IMR-90 (cell line): Measurements from ENCODE around the gene NSUN6.

Experiments
- CEBPB ChIP-seq: IDR thresholded peaks from 2 replicates; pipeline ENCODE4 v1.6.1; 2012; ENCODE audit warnings: low read depth, low read length, improper control_type of control experiment
- FOS ChIP-seq: fragments of 150-350 bp; IDR thresholded peaks from 2 replicates; pipeline ENCODE4 v1.6.1; 2016; ENCODE audit warnings: low read depth, low read length
- MXI1 ChIP-seq: IDR thresholded peaks from 2 replicates; pipeline ENCODE4 v1.6.1; 2012; ENCODE audit warnings: low read depth, mild to moderate bottlenecking, low read length, moderate library complexity, borderline replicate concordance
- POLR2A ChIP-seq: IDR thresholded peaks from 2 replicates; pipeline ENCODE4 v1.6.1; 2012; ENCODE audit warnings: mild to moderate bottlenecking, low read depth, low read length
- RAD21 ChIP-seq: IDR thresholded peaks from 2 replicates; pipeline ENCODE4 v1.6.1; 2012; ENCODE audit warnings: low read length, improper control_type of control experiment
- TF ChIP-seq, protein P1 (sequence below): conservative IDR thresholded peaks from 2 replicates; pipeline ENCODE4 v1.5.1; 2012; ENCODE audit warnings: mild to moderate bottlenecking, low read depth, low read length, improper control_type of control experiment
- TF ChIP-seq, protein P2 (sequence below): fragments of 150-350 bp; IDR thresholded peaks from 2 replicates; pipeline ENCODE4 v1.6.1; 2016; ENCODE audit warnings: low read depth, mild to moderate bottlenecking, low read length, moderate library complexity, borderline replicate concordance

DNA sequence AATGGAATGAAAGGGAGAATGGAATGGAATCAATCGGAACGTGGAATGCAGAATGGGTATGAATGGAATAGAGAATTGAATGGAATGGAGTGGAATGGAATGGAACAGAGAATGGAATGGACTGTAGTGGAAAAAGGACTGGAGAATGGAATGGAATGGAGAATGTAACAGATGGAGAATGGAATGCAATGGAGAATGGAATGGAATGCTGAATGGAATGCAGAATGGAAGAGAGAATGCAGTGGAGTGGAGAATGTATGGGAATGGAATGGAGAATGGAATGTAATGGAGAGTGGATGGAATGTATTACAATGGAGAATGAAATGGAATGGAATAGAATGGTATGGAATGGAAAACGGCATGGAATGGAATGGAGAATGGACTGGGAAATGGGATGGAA lies 96.9 kb downstream of the NSUN6 start:
- TF ChIP-seq, protein P1, sequence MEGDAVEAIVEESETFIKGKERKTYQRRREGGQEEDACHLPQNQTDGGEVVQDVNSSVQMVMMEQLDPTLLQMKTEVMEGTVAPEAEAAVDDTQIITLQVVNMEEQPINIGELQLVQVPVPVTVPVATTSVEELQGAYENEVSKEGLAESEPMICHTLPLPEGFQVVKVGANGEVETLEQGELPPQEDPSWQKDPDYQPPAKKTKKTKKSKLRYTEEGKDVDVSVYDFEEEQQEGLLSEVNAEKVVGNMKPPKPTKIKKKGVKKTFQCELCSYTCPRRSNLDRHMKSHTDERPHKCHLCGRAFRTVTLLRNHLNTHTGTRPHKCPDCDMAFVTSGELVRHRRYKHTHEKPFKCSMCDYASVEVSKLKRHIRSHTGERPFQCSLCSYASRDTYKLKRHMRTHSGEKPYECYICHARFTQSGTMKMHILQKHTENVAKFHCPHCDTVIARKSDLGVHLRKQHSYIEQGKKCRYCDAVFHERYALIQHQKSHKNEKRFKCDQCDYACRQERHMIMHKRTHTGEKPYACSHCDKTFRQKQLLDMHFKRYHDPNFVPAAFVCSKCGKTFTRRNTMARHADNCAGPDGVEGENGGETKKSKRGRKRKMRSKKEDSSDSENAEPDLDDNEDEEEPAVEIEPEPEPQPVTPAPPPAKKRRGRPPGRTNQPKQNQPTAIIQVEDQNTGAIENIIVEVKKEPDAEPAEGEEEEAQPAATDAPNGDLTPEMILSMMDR: no peak
- TF ChIP-seq FOS: no peak
- TF ChIP-seq RAD21: no peak
- TF ChIP-seq POLR2A: no peak
- TF ChIP-seq MXI1: no peak
- no peak for TF ChIP-seq CEBPB
- TF ChIP-seq, protein P2, sequence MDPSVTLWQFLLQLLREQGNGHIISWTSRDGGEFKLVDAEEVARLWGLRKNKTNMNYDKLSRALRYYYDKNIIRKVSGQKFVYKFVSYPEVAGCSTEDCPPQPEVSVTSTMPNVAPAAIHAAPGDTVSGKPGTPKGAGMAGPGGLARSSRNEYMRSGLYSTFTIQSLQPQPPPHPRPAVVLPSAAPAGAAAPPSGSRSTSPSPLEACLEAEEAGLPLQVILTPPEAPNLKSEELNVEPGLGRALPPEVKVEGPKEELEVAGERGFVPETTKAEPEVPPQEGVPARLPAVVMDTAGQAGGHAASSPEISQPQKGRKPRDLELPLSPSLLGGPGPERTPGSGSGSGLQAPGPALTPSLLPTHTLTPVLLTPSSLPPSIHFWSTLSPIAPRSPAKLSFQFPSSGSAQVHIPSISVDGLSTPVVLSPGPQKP: no peak
